AG08395 (cell line): ENCODE results near the gene SOX6.
"Not testable (repeated sequence)": the region's sequence is repeated elsewhere in the genome, so short reads cannot be mapped to it uniquely, and the experiment has no call there.

Experiments
- DNase-seq: peaks from one replicate; pipeline ENCODE4 v3.0.0; 2012; ENCODE audit warnings: mixed read lengths, low spot score

SOX6 gene

DNA sequence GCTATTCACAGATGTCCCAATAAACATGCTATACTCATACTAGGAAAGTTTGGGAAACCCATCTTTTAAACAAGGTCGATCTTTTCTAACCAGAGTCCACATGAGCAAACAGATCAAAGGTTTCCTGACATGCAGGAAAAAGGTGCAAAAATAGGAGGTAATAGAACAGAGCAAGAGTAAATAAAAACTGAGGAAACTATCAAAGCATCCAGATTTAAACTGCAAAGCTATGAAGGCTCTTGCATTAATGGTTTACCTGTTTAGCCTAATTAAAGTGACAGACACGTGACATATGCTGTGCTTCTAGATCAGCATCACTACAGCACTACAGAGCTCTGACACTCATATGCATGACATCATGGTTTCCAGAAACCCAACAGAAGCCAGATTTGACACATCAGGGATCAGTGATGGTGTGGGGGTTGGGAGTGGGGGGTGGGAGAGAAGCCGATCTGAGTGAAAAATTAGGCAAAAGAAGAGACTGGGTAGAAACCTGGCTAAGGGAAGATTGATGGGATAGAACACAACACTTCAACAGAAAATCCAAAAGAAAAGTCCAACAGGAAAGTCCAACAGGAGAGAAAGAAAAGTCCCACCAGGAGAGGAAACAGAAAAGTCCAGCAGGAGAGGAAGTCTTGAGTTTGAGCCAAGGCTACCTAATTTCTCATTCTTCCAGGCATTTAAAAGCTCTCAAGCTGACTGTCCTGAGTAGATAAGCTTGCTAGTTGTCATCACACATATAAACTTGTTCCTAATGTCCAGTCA, 262.3 kb downstream of the SOX6 start:
- DNase-seq: no peak

DNA sequence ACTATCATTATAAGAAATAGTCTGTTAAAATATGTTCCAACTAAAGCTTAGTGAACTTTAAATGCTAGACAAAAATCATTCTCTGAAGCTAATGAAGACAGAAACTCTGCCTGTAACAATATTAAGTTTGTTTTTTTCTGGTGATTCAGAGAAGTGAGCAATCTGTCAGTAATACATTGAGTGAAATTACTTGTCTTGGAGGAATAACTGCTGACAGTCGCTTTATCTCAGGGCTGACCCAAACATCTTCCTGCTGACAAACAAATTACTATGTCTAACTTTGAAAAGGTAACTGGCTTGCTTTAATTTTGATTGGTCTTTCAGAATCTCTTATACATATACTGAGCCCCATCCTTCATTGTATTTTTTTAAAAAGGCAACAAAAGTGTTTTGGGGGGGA, 264.5 kb downstream of the SOX6 start:
- DNase-seq: no peak

GRCh38 chr11:16089481-16089880, 266.9 kb downstream of the SOX6 start:
- DNase-seq: no peak

- no peak for DNase-seq
Measured at GRCh38 chr11:16088774-16089173, 267.6 kb downstream of the SOX6 start.

- DNase-seq: no peak
Measured at GRCh38 chr11:16087886-16088285, 268.5 kb downstream of the SOX6 start.

DNA sequence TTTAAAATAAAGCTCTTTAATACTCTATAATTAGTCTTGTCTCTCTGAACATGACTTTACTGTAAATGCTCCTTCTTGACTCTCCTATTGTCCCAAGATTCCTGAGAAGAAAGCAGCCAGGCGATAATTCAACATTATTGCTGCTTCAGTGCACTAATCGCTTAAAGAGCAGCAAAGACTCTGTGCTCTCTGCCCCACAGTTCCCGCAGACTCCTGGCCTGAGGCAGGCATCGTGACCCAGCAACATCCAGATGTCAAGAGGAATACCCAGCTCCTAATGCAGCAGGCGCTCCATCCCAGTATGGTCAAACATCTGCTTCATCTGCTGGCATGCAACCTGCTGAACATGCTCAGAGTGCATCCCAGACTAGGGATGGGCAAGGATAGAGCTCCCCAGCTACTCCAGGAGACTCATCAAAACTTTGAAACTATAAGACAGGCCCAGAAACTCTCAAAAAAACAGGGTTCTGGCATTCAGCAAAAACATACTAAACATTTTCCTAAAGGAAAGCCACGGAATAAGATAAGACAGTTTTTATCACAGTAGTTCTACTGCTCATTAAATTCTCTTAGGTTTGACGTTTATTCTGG, 270.0 kb downstream of the SOX6 start:
- no peak for DNase-seq

GRCh38 chr11:16082095-16083055, 274.0 kb downstream of the SOX6 start:
- DNase-seq: no peak

DNA sequence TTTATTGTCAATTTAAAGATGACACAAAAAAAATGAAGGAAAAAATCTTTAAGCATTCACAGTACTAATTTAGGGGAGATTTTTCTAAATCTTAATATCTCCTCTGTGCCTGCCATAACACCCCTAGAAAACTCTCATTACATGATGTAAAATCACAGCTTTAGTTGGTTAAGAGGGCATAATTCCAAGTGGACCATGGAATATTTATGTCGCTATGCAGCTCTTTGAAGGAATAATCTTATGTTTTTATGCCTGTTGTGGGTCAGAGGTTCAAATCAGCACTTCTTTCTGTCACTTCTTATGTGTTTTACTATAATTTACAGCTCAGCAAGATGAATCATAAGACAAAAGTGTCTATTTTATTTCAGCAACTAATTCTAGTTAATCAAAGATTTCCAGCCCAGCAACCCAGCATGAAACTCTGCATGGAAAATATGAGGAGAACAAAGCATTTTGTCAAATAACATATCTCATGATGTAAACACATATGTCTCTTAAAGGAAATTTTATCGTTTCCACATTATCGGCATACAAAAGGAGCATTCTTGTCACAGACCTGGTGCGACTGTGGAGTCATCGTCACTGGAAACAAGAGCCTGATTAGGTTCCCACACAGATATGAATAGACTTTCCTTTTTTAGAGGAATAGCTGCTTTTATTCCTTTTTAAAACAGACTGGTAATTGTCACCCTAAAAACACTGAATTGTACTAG, 274.8 kb downstream of the SOX6 start:
- DNase-seq: no peak

GRCh38 chr11:16080688-16081381, 275.5 kb downstream of the SOX6 start:
- no peak for DNase-seq

- DNase-seq: no peak
Measured at GRCh38 chr11:16078936-16079335, 277.4 kb downstream of the SOX6 start.

- no peak for DNase-seq
Measured at GRCh38 chr11:16070573-16070972, 285.8 kb downstream of the SOX6 start.

DNA sequence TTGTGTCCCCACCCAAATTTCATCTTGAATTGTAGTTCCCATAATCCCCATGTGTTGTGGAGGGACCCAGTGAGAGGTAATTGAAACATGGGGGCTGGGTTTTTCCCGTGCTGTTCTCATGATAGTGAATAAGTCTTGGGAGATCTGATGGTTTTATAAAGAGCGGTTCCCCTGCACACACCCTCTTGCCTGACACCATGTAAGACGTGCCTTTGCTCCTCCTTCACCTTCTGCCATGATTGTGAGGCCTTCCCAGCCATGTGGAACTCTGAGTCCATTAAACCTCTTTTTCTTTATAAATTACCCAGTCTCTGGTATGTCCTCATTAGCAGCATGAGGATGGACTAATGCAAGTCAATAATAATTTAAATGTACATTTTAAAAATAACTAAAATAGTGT, 289.1 kb downstream of the SOX6 start:
- not testable (repeated sequence) for DNase-seq

DNA sequence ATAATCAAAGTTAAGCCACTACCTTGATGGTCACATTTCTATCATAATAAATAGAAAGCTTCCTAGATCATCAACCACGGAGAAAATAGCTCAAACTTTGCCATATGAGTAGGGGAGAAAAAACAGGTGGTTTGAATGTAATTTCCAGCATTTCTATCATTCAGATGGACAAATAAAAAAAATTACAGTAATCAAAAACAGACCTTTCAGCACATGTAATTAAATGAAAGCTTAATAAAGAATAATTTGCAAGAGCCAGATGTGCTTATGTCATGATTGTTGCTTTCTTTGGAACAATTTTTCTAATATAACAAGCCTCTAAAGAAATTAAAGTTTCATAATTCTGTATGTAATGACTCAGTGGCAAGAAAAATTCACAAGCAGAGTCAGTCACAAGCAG, 297.0 kb downstream of the SOX6 start:
- no peak for DNase-seq

DNA sequence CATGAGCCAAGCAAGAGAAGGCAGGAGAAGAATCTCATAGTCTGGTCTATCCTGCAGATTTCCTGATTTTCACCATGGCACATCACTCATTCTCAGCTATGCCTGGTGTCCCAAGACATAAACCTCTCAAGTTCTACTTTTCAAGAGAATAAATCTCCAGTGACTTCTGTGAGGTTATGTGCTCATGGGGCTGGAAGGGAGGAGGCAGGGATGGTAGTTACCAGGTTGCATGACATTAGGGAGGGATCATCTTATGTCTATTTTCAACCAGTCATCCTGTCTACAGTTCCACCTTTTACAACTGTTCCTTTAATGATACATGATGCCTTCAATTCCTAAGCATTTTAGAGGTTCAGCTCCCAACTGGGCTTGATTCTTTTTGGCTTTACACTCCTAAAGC, 297.7 kb downstream of the SOX6 start:
- no peak for DNase-seq

GRCh38 chr11:16052750-16053149, 303.6 kb downstream of the SOX6 start:
- DNase-seq: no peak

- DNase-seq: no peak
Measured at GRCh38 chr11:16049611-16050010, 306.7 kb downstream of the SOX6 start.

DNA sequence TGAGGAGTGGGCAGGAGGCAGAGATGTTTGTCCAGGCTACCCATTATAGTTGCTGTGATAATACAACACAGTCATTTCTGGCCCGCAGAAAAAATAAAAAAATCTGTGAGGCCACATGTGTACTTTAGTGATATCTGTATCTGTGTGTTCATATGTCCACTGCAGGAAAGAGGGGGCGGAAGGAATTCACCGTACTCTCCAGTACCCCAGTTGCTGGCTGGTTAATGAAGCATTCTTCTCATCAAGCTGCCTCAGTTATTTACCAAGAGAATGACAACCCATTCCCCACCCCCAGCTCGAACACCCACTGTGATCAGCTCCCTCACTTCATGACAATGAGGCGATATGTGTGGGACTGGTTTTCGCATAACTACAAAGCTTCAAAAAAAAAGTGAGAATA, 309.3 kb downstream of the SOX6 start:
- DNase-seq: no peak

DNA sequence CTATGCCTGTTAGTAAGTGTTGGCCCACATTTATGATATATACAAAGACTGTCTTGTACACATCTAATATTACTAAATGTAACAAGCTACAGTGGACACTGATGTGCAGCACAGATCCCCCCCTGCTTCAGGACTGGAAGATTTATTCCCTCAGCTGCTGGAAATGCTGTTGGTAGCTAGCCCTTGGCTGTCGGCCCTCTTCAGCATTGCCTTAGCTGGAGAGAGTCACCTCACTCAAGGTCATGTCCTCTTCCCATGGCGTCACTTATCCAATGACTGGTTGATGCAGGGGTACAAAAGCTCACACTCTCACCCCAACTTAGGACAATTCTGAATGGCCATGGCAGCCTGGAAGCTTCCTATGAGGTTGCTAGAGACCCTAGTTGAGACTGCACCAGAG, 312.7 kb downstream of the SOX6 start:
- no peak for DNase-seq

DNA sequence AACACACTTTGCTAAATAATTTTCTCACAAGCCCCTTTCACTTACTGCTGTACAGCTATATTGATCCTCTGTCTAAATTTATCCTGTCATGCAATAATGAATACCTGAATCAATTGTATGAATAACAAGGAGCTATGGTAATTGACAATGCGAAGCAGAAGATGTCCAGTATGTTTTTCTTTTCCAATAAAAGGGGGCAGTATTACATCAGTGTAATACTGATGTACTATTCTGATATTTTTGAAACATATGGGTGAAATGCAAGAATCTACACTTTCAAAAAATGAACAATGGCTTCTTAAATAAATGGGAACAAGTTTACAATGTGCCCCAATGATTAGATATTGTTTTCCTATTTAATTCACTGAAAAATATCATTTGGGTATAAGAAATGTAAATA, 315.1 kb downstream of the SOX6 start:
- DNase-seq: no peak

- DNase-seq: no peak
Measured at GRCh38 chr11:16040151-16040550, 316.2 kb downstream of the SOX6 start.

DNA sequence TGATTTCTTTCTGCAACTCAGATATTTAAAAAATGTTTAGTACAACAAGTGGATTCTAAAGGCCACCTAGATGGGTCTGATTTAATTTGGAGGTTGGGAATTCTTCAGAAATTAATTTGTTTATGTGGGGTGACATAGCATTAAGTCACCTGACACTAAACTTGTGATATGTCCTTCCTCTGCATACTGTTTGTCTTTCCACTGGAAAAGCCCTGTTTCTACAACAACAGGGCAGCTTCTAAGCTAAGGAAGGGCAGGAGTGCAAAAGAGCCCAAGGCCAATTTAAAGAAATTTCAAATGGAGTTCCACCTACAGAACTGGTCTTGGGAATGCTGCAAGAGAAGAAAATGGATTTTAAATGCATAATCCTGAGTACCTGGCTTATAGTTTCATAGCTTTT, 319.2 kb downstream of the SOX6 start:
- DNase-seq: no peak

- no peak for DNase-seq
Measured at GRCh38 chr11:16036218-16036617, 320.1 kb downstream of the SOX6 start.
